ENCODE data around the gene MAP1LC3A.

GRCh38 chr20:34586488-34587163 is 28.1 kb downstream of the MAP1LC3A start:
- TF ChIP-seq, protein P1, sequence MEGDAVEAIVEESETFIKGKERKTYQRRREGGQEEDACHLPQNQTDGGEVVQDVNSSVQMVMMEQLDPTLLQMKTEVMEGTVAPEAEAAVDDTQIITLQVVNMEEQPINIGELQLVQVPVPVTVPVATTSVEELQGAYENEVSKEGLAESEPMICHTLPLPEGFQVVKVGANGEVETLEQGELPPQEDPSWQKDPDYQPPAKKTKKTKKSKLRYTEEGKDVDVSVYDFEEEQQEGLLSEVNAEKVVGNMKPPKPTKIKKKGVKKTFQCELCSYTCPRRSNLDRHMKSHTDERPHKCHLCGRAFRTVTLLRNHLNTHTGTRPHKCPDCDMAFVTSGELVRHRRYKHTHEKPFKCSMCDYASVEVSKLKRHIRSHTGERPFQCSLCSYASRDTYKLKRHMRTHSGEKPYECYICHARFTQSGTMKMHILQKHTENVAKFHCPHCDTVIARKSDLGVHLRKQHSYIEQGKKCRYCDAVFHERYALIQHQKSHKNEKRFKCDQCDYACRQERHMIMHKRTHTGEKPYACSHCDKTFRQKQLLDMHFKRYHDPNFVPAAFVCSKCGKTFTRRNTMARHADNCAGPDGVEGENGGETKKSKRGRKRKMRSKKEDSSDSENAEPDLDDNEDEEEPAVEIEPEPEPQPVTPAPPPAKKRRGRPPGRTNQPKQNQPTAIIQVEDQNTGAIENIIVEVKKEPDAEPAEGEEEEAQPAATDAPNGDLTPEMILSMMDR (conservative IDR thresholded peaks at IDR 0.05 in 1 of 2, IDR thresholded peaks at IDR 0.05 in 1 of 2; ENCODE audit: extremely low read depth in 1 of 2, insufficient read depth in 1 of 2, low read depth in 1 of 2, low read length in 2 of 2): no peak
- TF ChIP-seq EZH2 (IDR thresholded peaks at IDR 0.05; ENCODE audit: borderline replicate concordance, low read length): no peak

All from mammary epithelial cell (primary cell).